ENCODE results near the gene RUNX1. TPM values are rescaled to one million over a fixed set of nuclear protein-coding genes. Genes with fewer than 3 reads are reported as not detected.

The RUNX1 gene
- total and polyA plus RNA-seq, 2 donors (not counting 1 experiment from before 2014, with no cell fraction given), result 26.3 to 73.0 TPM

DNA sequence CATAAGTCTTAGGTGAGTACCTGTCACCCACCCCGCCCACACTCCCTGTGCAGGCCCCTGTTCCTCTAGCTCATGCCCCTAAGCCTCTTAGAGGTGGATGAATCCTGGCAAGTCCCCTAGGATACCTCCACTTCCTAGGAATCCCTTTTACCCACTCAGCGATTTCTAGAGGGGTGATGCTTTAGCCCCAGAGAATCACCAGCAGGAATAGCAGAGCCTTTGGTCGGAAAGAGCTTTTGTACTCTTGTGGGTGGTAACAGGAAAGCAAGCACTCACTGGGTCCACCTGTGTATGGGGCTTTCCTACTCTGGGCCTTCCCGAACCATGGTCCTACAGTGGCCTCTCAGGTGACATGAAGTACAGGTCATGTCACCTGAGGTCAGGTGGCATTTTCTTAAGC, 207.9 kb downstream of the RUNX1 start:
- peaks cover 53% of the 10 kb centered on the region for H4K20me1 ChIP-seq (ENCODE audit: control insufficient read depth, insufficient read depth, low read length, poor library complexity, severe bottlenecking)
- Mint-ChIP-seq H3K9me3 (ENCODE audit: insufficient read depth) (no peaks in the 10 kb centered on the region), H3K27me3 (no peaks in the 10 kb centered on the region), H3K4me3 (no peak overlapping the region), H3K4me1 (peaks cover 23% of the 10 kb centered on the region), H3K27ac (no peak overlapping the region)
- no peak overlapping the region for H3K27ac ChIP-seq (ENCODE audit: low read length in 2 of 2)
- intact Hi-C loops (cut with micrococcal nuclease), result no loop called here
- no peaks in the 10 kb centered on the region for H3K9me3 ChIP-seq (ENCODE audit: control extremely low read depth in 1 of 3, control insufficient read depth in 2 of 3, insufficient read depth in 1 of 3, low read length in 2 of 3)
- WGBS (ENCODE audit: insufficient coverage), result 96% methylated on average over 3 of the region's 4 CpGs
- H2AFZ ChIP-seq (ENCODE audit: insufficient read depth, low read depth, low read length, poor library complexity, severe bottlenecking), result no peak overlapping the region
- ChIA-PET POLR2A (no interaction called here), CTCF (no interaction called here)
- no peak overlapping the region for H3K4me2 ChIP-seq (replicated peaks; ENCODE audit: low read depth, low read length, poor library complexity, severe bottlenecking)
- H3K4me1 ChIP-seq (ENCODE audit: control insufficient read depth in 2 of 2, insufficient read depth in 2 of 2, low read length in 2 of 2), result peaks cover 17 to 19% of the 10 kb centered on the region in 2 donors
- no peak overlapping the region for H3K4me3 ChIP-seq (ENCODE audit: control extremely low read depth in 1 of 5, extremely low read depth in 1 of 5, insufficient read depth in 1 of 5, low read depth in 2 of 5, low read length in 4 of 5)
- TF ChIP-seq CTCF (IDR thresholded peaks at IDR 0.05) (no peak), EZH2 (IDR thresholded peaks at IDR 0.05; ENCODE audit: borderline replicate concordance, insufficient read depth, low read depth, low read length, poor library complexity, severe bottlenecking) (no peak)
- H3K36me3 ChIP-seq (replicated peaks in 1 of 2; ENCODE audit: control extremely low read depth in 1 of 2, control insufficient read depth in 1 of 2, extremely low read depth in 1 of 2, insufficient read depth in 2 of 2, low read length in 1 of 2), result peaks cover 0 to 47% of the 10 kb centered on the region in 2 experiments
- no peaks in the 10 kb centered on the region for H3K27me3 ChIP-seq (replicated peaks in 1 of 4; ENCODE audit: control extremely low read depth in 1 of 4, control insufficient read depth in 3 of 4, insufficient read depth in 4 of 4, low read length in 3 of 4)
- H3K79me2 ChIP-seq (ENCODE audit: control insufficient read depth, insufficient read depth, low read length), result peaks cover 7% of the 10 kb centered on the region
- H3K9ac ChIP-seq (ENCODE audit: low read length), result no peak overlapping the region
- ATAC-seq (ENCODE audit: low read depth), result no peak
- no peak for DNase-seq

DNA sequence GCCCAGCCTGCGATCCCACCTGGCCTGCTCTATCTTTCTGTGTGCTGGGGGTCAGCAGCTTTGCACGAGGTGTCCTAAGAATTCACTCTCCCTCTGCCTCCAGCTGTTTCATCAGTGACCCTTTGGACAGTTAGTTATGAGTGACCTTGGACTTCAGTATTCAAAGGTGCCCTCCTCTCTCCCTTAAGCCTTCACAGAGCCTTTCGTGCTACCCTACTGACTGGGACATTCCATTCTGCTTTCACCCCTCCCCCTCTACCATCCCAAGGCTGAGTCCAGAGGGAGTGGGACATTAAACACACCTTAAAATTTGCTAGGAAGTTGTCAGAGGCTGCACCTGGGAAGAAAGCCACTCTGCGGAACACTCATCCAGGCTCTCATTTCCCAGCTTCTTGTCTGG, 208.4 kb downstream of the RUNX1 start:
- no peak overlapping the region for H3K27ac Mint-ChIP-seq
- no peaks in the 10 kb centered on the region for H3K27me3 Mint-ChIP-seq
- no peak overlapping the region for H3K4me2 ChIP-seq (replicated peaks; ENCODE audit: low read depth, low read length, poor library complexity, severe bottlenecking)
- H3K79me2 ChIP-seq (ENCODE audit: control insufficient read depth, insufficient read depth, low read length), result peaks cover 5% of the 10 kb centered on the region
- H3K4me1 Mint-ChIP-seq, result peaks cover 18% of the 10 kb centered on the region
- no peak for TF ChIP-seq CTCF (IDR thresholded peaks at IDR 0.05)
- no peak overlapping the region for H3K9ac ChIP-seq (ENCODE audit: low read length)
- ChIA-PET CTCF (no interaction called here), POLR2A (no interaction called here)
- H3K27me3 ChIP-seq (replicated peaks in 1 of 4; ENCODE audit: control extremely low read depth in 1 of 4, control insufficient read depth in 3 of 4, insufficient read depth in 4 of 4, low read length in 3 of 4), result no peaks in the 10 kb centered on the region
- H3K4me3 ChIP-seq (ENCODE audit: control extremely low read depth in 1 of 5, extremely low read depth in 1 of 5, insufficient read depth in 1 of 5, low read depth in 2 of 5, low read length in 4 of 5), result no peak overlapping the region
- no peak overlapping the region for H2AFZ ChIP-seq (ENCODE audit: insufficient read depth, low read depth, low read length, poor library complexity, severe bottlenecking)
- no peaks in the 10 kb centered on the region for H3K9me3 Mint-ChIP-seq (ENCODE audit: insufficient read depth)
- peaks cover 49% of the 10 kb centered on the region for H4K20me1 ChIP-seq (ENCODE audit: control insufficient read depth, insufficient read depth, low read length, poor library complexity, severe bottlenecking)
- 100% methylated on average over 2 of the region's 4 CpGs for WGBS (ENCODE audit: insufficient coverage)
- H3K9me3 ChIP-seq (ENCODE audit: control extremely low read depth in 1 of 3, control insufficient read depth in 2 of 3, insufficient read depth in 1 of 3, low read length in 2 of 3), result no peaks in the 10 kb centered on the region
- no peak for ATAC-seq (ENCODE audit: low read depth)
- intact Hi-C loops (cut with micrococcal nuclease), result no loop called here
- H3K4me1 ChIP-seq (ENCODE audit: control insufficient read depth in 2 of 2, insufficient read depth in 2 of 2, low read length in 2 of 2), result peaks cover 12 to 15% of the 10 kb centered on the region in 2 donors
- DNase-seq, result no peak
- H3K4me3 Mint-ChIP-seq, result no peak overlapping the region
- H3K36me3 ChIP-seq (replicated peaks in 1 of 2; ENCODE audit: control extremely low read depth in 1 of 2, control insufficient read depth in 1 of 2, extremely low read depth in 1 of 2, insufficient read depth in 2 of 2, low read length in 1 of 2), result peaks cover 0 to 51% of the 10 kb centered on the region in 2 experiments
- H3K27ac ChIP-seq (ENCODE audit: low read length in 2 of 2), result no peak overlapping the region

Data from B cell (primary cell).